HCT116 (cell line): ENCODE results near the gene MSMB. TPM values are rescaled to one million over a fixed set of nuclear protein-coding genes. Genes with fewer than 3 reads are reported as not detected.

Source experiments
- ATAC-seq: fragments of 200-7000 bp; cut with Tn5 transposase; 2 replicates; pipeline ENCODE4 v1.9.1; 2020; ENCODE audit warnings: mild to moderate bottlenecking, moderate library complexity
- Bru-seq: library from RNA; stranded (reverse); fragments of 400-500 nt; gene quantifications from one replicate; lab custom pipeline; 2021; lab: Mats Ljungman, UMichigan
- BruChase-seq, 2 experiments: library from RNA; stranded (reverse); fragments of 400-500 nt; gene quantifications; one replicate each; lab custom pipeline; 2021; lab: Mats Ljungman, UMichigan
- BruUV-seq: library from RNA; stranded (reverse); fragments of 400-500 nt; replicated peaks from 2 replicates; lab custom pipeline; 2021; lab: Mats Ljungman, UMichigan
- CTCF ChIA-PET: fragments of 300-600 bp; sonication (Branson Sonifier 250); formaldehyde crosslinking; loops from one replicate; lab custom pipeline; 2021; ENCODE audit warnings: antibody characterized with exemption; lab: Charles Lee
- POLR2A ChIA-PET: fragments of 300-600, 350-600 bp; sonication (Branson Sonifier 250); formaldehyde crosslinking; loops from one replicate; lab custom pipeline; 2021; ENCODE audit warnings: antibody characterized with exemption; lab: Charles Lee
- RAD21 ChIA-PET, 2 experiments: fragments of 300-600 bp; sonication (Branson Sonifier 250); formaldehyde crosslinking; loops; one replicate each; lab custom pipeline; 2023; ENCODE audit warnings: low total read pairs in 2 of 2; ENCODE audit not compliant: uncharacterized antibody in 2 of 2, unreplicated experiment in 2 of 2, low non-redundant PET in 1 of 2; lab: Charles Lee
- DNase-seq: peaks from one replicate; pipeline ENCODE4 v3.0.0-alpha.2; 2010; ENCODE audit warnings: low read depth, low spot score
- H2AFZ ChIP-seq: fragments of 200-600 bp; shearing (Covaris generic), sonication (generic); 2 replicates; pipeline ENCODE4 v1.6.1; 2017; ENCODE audit warnings: low read depth, mixed run types, mixed read lengths, antibody characterized with exemption, low read length; ENCODE audit not compliant: poor library complexity, severe bottlenecking
- H3K27ac ChIP-seq: 2 replicates; pipeline ENCODE4 v1.5.1; 2012; ENCODE audit warnings: low read depth, low read length
- H3K27me3 ChIP-seq: fragments of 200-600 bp; sonication (generic); 2 replicates; pipeline ENCODE4 v1.6.1; 2016; ENCODE audit warnings: mixed run types, low read length, mixed read lengths; ENCODE audit not compliant: insufficient read depth
- H3K36me3 ChIP-seq, 2 experiments: fragments of 200-500 bp in 1 of 2; fragments of 200-600 bp in 1 of 2; sonication (Bioruptor generic) in 1 of 2; sonication (generic) in 1 of 2; 2 replicates each; pipeline versions ENCODE4 v1.5.1 to v1.6.1; 2014 to 2016; ENCODE audit warnings: low read length in 2 of 2, inconsistent platforms in 1 of 2, mixed read lengths in 1 of 2, mixed run types in 1 of 2; ENCODE audit not compliant: insufficient read depth in 2 of 2, control insufficient read depth in 1 of 2
- H3K4me1 ChIP-seq, 2 experiments: fragments of 200-600 bp in 1 of 2; sonication (generic) in 1 of 2; 2 replicates each; pipeline versions ENCODE4 v1.5.1 to v1.6.1; 2012 to 2017; ENCODE audit warnings: low read length in 2 of 2, inconsistent platforms in 1 of 2, mild to moderate bottlenecking in 1 of 2, mixed read lengths in 1 of 2, mixed run types in 1 of 2, moderate library complexity in 1 of 2; ENCODE audit not compliant: insufficient read depth in 2 of 2, control insufficient read depth in 1 of 2
- H3K4me2 ChIP-seq: fragments of 200-600 bp; sonication (generic); 2 replicates; pipeline ENCODE4 v1.6.1; 2017; ENCODE audit warnings: mixed run types, low read length, mixed read lengths
- H3K4me3 ChIP-seq, 2 experiments: fragments of 200-600 bp in 1 of 2; sonication (generic) in 1 of 2; replicated peaks in 1 of 2; 2 replicates each; pipeline ENCODE4 v1.5.1; 2011 to 2016; ENCODE audit warnings: low read length in 2 of 2, control low read depth in 1 of 2, low read depth in 1 of 2, mild to moderate bottlenecking in 1 of 2, mixed read lengths in 1 of 2, mixed run types in 1 of 2
- H3K79me2 ChIP-seq: fragments of 200-600 bp; sonication (generic); 2 replicates; pipeline ENCODE4 v1.6.1; 2017; ENCODE audit warnings: mild to moderate bottlenecking, mixed run types, low read length, moderate library complexity, mixed read lengths; ENCODE audit not compliant: insufficient read depth
- H3K9ac ChIP-seq: fragments of 200-600 bp; sonication (generic); 2 replicates; pipeline ENCODE4 v1.6.1; 2016; ENCODE audit warnings: low read length, mixed read lengths
- H3K9me2 ChIP-seq: fragments of 200-600 bp; sonication (generic), shearing (Covaris generic); 2 replicates; pipeline ENCODE4 v1.6.1; 2017; ENCODE audit warnings: mixed run types, mild to moderate bottlenecking, moderate library complexity; ENCODE audit not compliant: insufficient read depth
- H3K9me3 ChIP-seq, 2 experiments: fragments of 200-500 bp in 1 of 2; fragments of 200-600 bp in 1 of 2; sonication (Bioruptor generic) in 1 of 2; sonication (generic) in 1 of 2; 2 replicates each; pipeline ENCODE4 v1.6.1; 2014 to 2017; ENCODE audit warnings: low read length in 2 of 2, mixed read lengths in 2 of 2, inconsistent platforms in 1 of 2, low read depth in 1 of 2, mild to moderate bottlenecking in 1 of 2, mixed run types in 1 of 2, moderate library complexity in 1 of 2; ENCODE audit not compliant: control insufficient read depth in 1 of 2, insufficient read depth in 1 of 2
- H4K20me1 ChIP-seq: fragments of 200-600 bp; sonication (generic), shearing (Covaris generic); 2 replicates; pipeline ENCODE4 v1.6.1; 2017; ENCODE audit warnings: mixed run types, mild to moderate bottlenecking, moderate library complexity; ENCODE audit not compliant: insufficient read depth
- CBX3 ChIP-seq: IDR thresholded peaks from 2 replicates; pipeline ENCODE4 v1.6.1; 2012; ENCODE audit warnings: low read depth
- ELF1 ChIP-seq: IDR thresholded peaks from 2 replicates; pipeline ENCODE4 v1.6.1; 2012; ENCODE audit warnings: low read depth, borderline replicate concordance
- EZH2 ChIP-seq: fragments of 200-600 bp; sonication (generic); IDR thresholded peaks from 2 replicates; pipeline ENCODE4 v1.6.1; 2017; ENCODE audit warnings: antibody characterized with exemption, mixed run types
- FOSL1 ChIP-seq: IDR thresholded peaks from 2 replicates; pipeline ENCODE4 v1.6.1; 2012; ENCODE audit warnings: low read depth
- POLR2AphosphoS5 ChIP-seq: IDR thresholded peaks from 2 replicates; pipeline ENCODE4 v1.6.1; 2011; ENCODE audit warnings: mild to moderate bottlenecking, low read depth, low read length, moderate library complexity
- ZBTB33 ChIP-seq: IDR thresholded peaks from 2 replicates; pipeline ENCODE4 v1.6.1; 2011; ENCODE audit warnings: mild to moderate bottlenecking, low read length, moderate library complexity; ENCODE audit not compliant: insufficient replicate concordance; ENCODE audit errors: extremely low read depth
- intact Hi-C: fragments of 100-400 bp; cut with micrococcal nuclease; formaldehyde crosslinking; loops from 2 replicates; pipeline ENCODE4 v1.10.0; 2022
- long read RNA-seq: library from polyadenylated mRNA; unstranded; transcript quantifications from one replicate; pipeline ENCODE4 v2.0.0, GENCODE V29; 2021; ENCODE audit not compliant: unreplicated experiment
- polyA plus RNA-seq: library from polyadenylated mRNA; unstranded; fragments of >200 nt; gene quantifications from 2 replicates; pipeline ENCODE4 v1.2.1, GENCODE V29; 2012; ENCODE audit warnings: missing spikeins
- total RNA-seq: library from RNA; stranded (reverse); gene quantifications from one replicate; pipeline ENCODE4 v1.2.1, GENCODE V29; 2021; ENCODE audit not compliant: unreplicated experiment
- TF ChIP-seq, protein P1 (sequence below): IDR thresholded peaks from 2 replicates; pipeline ENCODE4 v1.6.1; 2012; ENCODE audit warnings: low read depth
- TF ChIP-seq, protein P2 (sequence below): IDR thresholded peaks from 2 replicates; pipeline ENCODE4 v1.6.1; 2012

Gene MSMB, protein sequence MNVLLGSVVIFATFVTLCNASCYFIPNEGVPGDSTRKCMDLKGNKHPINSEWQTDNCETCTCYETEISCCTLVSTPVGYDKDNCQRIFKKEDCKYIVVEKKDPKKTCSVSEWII
- total RNA-seq (not detected), Bru-seq, nascent RNA (not detected), BruChase-seq, experiment 1, labeled RNA remaining after a 6-hour chase (percentile 7 among the genes with signal in this experiment), BruChase-seq, experiment 2, labeled RNA remaining after a 2-hour chase (percentile 6 among the genes with signal in this experiment)
- polyA plus RNA-seq, result not detected in 2 replicates
- long read RNA-seq, result 0 reads

- ChIA-PET CTCF (no interaction called here), RAD21 (no interaction called here), POLR2A (no interaction called here)
- Histone ChIP-seq H3K36me3 (no peaks in the 10 kb centered on the region), H3K9me2 (no peaks in the 10 kb centered on the region), H3K79me2 (no peaks in the 10 kb centered on the region), H3K4me2 (no peak within 1 kb of the TSS), H4K20me1 (no peaks in the 10 kb centered on the region), H3K4me3 (no peak within 1 kb of the TSS), H3K9ac (no peak within 1 kb of the TSS), H3K27ac (no peak within 1 kb of the TSS), H2AFZ (no peak within 1 kb of the TSS), H3K9me3 (no peaks in the 10 kb centered on the region), H3K4me1 (0 out of 4 replicates have a peak, but pooled peaks cover 0 to 2% of the 10 kb centered on the region in 2 experiments), H3K27me3 (peaks cover 3% of the 10 kb centered on the region; the same call in 1 of the 2 replicates)
- intact Hi-C loops, result no loop called here
- BruUV-seq, result no TSS peak
- DNase-seq (no peak), ATAC-seq (no peak)
- TF ChIP-seq ZBTB33, result no peak
- TF ChIP-seq CBX3, result no peak
- TF ChIP-seq, protein P1, sequence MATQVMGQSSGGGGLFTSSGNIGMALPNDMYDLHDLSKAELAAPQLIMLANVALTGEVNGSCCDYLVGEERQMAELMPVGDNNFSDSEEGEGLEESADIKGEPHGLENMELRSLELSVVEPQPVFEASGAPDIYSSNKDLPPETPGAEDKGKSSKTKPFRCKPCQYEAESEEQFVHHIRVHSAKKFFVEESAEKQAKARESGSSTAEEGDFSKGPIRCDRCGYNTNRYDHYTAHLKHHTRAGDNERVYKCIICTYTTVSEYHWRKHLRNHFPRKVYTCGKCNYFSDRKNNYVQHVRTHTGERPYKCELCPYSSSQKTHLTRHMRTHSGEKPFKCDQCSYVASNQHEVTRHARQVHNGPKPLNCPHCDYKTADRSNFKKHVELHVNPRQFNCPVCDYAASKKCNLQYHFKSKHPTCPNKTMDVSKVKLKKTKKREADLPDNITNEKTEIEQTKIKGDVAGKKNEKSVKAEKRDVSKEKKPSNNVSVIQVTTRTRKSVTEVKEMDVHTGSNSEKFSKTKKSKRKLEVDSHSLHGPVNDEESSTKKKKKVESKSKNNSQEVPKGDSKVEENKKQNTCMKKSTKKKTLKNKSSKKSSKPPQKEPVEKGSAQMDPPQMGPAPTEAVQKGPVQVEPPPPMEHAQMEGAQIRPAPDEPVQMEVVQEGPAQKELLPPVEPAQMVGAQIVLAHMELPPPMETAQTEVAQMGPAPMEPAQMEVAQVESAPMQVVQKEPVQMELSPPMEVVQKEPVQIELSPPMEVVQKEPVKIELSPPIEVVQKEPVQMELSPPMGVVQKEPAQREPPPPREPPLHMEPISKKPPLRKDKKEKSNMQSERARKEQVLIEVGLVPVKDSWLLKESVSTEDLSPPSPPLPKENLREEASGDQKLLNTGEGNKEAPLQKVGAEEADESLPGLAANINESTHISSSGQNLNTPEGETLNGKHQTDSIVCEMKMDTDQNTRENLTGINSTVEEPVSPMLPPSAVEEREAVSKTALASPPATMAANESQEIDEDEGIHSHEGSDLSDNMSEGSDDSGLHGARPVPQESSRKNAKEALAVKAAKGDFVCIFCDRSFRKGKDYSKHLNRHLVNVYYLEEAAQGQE, result no peak
- TF ChIP-seq EZH2, result no peak
- TF ChIP-seq FOSL1, result no peak
- TF ChIP-seq ELF1, result no peak
- TF ChIP-seq, protein P2, sequence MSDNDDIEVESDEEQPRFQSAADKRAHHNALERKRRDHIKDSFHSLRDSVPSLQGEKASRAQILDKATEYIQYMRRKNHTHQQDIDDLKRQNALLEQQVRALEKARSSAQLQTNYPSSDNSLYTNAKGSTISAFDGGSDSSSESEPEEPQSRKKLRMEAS, result no peak
- TF ChIP-seq POLR2AphosphoS5, result no peak
These were observed at the start of gene MSMB for GRCh38 chr10:46046261-46046660. TSS of gene MSMB (minus strand) at chr10:46046269. CDS start at chr10:46046237, 32 bp downstream.
